Globus pallidus (tissue), 1 donor: Measurements from ENCODE around the gene HSPB2.
"Not testable (repeated sequence)": the region's sequence is repeated elsewhere in the genome, so short reads cannot be mapped to it uniquely, and the experiment has no call there.

Experiments used
- DNase-seq: peaks from one replicate; pipeline ENCODE4 v3.0.0-alpha.2; 2015; ENCODE audit warnings: low spot score

HSPB2 gene, protein sequence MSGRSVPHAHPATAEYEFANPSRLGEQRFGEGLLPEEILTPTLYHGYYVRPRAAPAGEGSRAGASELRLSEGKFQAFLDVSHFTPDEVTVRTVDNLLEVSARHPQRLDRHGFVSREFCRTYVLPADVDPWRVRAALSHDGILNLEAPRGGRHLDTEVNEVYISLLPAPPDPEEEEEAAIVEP

GRCh38 chr11:111912535-111912934 is at the start of gene HSPB2:
HSPB2 (plus strand) TSS chr11:111912734; CDS start chr11:111912830, 96 bp downstream.
- peak; percentile 52 for DNase-seq

DNA sequence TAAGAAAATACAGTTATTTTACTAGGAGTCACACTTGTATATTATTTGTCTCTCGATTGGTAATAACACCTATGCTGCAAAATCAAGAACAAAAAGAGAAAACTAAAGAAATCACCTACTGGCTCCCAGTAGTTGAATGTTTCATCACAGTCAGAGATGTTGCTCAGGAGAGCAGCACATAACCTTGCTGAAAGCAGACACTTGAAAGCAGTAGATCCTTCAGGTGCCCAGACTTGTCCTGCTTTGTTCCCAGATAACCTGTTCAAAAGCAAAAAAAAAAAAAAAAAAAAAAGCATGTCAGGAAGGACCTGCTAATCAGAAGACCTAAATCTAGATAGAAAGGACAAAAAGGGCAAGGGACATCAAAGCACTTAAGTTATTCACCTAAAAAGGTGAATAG is 42.4 kb upstream of the HSPB2 start:
- no peak for DNase-seq

DNA sequence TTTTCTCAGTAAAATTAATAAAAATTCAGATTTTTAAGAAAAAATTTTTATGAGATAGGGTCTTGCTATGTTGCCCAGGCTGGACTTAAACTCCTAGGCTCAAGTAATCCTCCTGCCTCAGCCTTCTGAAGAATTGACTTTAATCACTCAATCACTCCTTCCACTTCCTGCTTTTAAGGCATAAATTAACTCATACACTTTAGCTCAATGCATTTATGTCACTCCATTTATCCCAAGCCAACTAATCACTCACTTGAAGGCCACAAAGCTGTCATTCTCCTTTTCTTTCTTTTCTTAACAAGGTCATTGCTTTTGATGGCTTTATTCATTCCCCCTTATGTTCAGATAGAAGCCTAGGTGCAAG is 42.0 kb upstream of the HSPB2 start:
- DNase-seq, result peak; percentile 5

- DNase-seq, result peak; percentile 68
Measured at GRCh38 chr11:111870886-111871692, 41.4 kb upstream of the HSPB2 start, which contains the start of gene ALG9. ALG9 (minus strand) TSS chr11:111871581; CDS start chr11:111871482, 99 bp downstream.

DNA sequence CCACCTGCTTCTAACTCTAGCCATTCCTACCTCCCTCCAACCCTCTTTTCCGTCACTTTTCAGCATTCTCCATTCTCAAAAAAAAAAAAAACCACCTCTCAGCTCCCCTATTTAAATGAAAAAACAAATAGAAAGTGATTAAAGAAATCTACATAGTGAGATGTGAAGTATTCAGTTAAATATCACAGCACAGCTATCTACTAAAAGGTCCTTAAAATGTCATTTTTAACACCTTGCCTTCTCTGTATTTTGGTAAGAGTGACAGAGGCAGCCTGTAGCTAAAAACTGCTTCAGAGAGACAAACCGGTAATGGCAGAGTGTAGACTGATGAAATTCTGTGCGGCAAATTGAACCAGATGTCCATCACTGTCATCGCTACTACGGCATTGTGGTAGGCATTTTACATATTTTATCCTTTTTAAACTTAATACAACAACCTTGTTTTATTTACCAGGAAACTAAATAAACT is 40.8 kb upstream of the HSPB2 start:
- no peak for DNase-seq

GRCh38 chr11:111878385-111878848 is 34.1 kb upstream of the HSPB2 start:
- DNase-seq, result no peak

- peak; percentile 97 for DNase-seq
Measured at GRCh38 chr11:111878849-111879636, 33.5 kb upstream of the HSPB2 start, which contains the start of the genes CFAP68 and FDXACB1. CFAP68 (plus strand) TSS chr11:111879541; CDS start chr11:111879561, 20 bp downstream. FDXACB1 (minus strand) TSS chr11:111879165; CDS start chr11:111879132, 33 bp downstream.

DNA sequence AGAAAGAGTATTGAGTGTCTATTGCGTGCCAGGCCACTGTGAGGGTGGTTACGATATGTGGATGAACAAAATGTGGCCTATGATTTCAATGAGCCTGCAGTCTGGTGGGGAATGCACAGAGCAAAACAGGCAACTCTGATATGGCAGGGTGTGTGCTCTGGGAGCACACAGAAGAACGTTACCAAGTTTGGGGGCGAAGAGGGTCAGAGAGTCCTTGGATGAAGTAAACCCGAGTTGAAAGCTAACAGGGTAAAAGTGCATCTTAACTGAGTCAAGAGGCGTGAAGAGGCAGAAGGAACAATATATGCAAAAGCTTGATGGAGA is 32.9 kb upstream of the HSPB2 start:
- no peak for DNase-seq

- peak; percentile 20 for DNase-seq
Measured at GRCh38 chr11:111882202-111882601, 30.3 kb upstream of the HSPB2 start.

DNA sequence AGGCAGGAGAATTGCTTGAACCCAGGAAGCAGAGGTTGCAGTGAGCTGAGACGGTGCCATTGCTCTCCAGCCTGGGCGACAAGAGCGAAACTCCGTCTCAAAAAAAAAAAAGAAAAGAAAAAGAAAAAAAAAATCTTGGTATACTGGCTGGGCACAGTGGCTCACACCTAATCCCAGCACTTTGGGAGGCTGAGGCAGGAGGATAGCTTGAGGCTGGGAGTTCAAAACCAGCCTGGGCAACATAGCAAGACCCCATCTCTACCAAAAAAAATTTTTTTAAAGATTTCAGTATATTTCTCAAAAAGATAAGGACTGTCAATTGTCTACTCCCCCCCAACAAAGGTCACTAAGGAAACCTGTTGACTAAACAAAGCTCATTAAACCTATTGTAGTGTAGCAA is 27.5 kb upstream of the HSPB2 start:
- DNase-seq, result not testable (repeated sequence)

GRCh38 chr11:111886032-111886431 is 26.5 kb upstream of the HSPB2 start:
- no peak for DNase-seq

DNA sequence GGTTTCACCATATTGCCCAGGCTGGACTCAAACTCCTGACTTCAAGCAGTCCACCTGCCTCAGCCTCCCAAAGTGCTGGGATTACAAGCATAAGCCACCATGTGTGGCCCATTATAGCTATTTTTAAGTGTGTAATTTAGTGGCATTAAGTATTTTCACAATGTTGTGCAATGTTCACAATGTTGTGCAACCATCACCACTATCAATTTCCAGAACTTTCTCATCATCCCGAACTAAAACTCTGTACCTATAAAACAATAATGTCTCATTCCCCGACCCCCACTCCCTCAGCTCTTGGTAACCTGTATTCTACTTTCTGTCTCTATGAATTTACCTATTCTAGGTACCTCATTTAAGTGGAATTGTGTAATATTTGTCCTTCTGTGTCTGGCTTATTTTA is 25.7 kb upstream of the HSPB2 start:
- DNase-seq, result no peak

GRCh38 chr11:111905411-111905810 is 7.1 kb upstream of the HSPB2 start:
- no peak for DNase-seq

GRCh38 chr11:111906680-111907079 is 5.9 kb upstream of the HSPB2 start:
- no peak for DNase-seq

GRCh38 chr11:111908639-111909305 is 3.8 kb upstream of the HSPB2 start:
- DNase-seq, result peak; percentile 47

- DNase-seq, result peak; percentile 37
Measured at GRCh38 chr11:111909378-111909777, 3.2 kb upstream of the HSPB2 start.

- peak; percentile 97 for DNase-seq
Measured at GRCh38 chr11:111910676-111911562, 1.6 kb upstream of the HSPB2 start.

GRCh38 chr11:111911563-111912401 is 752 bp upstream of the HSPB2 start, which contains the start of gene CRYAB:
CRYAB (minus strand) TSS chr11:111911770; CDS start chr11:111911724, 46 bp downstream.
- peak; percentile 98 for DNase-seq

DNA sequence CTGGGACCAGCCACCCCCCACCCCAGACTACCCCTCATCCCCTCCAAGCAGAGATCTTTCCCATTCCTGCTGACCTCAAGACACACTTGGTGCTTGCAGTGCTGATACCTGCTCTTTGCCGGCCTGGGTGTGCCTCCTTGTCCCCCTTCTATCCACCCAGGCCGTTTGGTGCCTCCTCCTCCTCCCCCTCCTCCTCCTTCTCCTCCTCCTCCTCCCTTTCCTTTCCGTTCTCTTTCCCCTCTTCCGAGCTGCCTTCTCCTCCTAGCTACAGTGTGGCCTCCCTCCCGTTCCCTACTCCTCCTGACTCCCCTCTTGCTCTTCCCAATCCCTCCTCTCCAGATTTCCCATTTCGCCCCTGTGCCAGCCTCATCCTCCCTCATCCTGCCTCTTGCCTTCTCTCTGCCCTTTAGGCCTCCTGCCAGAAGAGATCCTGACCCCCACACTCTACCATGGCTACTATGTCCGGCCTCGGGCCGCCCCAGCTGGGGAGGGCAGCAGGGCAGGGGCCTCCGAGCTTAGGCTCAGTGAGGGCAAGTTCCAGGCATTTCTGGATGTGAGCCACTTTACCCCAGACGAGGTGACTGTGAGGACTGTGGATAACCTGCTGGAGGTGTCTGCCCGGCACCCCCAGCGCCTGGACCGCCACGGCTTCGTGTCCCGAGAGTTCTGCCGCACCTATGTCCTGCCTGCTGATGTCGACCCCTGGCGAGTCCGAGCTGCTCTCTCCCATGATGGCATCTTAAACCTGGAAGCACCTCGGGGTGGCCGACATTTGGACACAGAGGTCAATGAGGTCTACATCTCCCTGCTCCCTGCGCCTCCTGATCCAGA is 712 bp downstream of the HSPB2 start:
- DNase-seq, result peak; percentile 61
